SW 1271 (cell line): Measurements from ENCODE around the gene FRK.
"Not testable (repeated sequence)": the region's sequence is repeated elsewhere in the genome, so short reads cannot be mapped to it uniquely, and the experiment has no call there.

Source experiments
- DNase-seq, 2 experiments: peaks; one replicate each; lab custom pipeline; 2025; lab: John Stamatoyannopoulos, UW

The FRK gene

DNA sequence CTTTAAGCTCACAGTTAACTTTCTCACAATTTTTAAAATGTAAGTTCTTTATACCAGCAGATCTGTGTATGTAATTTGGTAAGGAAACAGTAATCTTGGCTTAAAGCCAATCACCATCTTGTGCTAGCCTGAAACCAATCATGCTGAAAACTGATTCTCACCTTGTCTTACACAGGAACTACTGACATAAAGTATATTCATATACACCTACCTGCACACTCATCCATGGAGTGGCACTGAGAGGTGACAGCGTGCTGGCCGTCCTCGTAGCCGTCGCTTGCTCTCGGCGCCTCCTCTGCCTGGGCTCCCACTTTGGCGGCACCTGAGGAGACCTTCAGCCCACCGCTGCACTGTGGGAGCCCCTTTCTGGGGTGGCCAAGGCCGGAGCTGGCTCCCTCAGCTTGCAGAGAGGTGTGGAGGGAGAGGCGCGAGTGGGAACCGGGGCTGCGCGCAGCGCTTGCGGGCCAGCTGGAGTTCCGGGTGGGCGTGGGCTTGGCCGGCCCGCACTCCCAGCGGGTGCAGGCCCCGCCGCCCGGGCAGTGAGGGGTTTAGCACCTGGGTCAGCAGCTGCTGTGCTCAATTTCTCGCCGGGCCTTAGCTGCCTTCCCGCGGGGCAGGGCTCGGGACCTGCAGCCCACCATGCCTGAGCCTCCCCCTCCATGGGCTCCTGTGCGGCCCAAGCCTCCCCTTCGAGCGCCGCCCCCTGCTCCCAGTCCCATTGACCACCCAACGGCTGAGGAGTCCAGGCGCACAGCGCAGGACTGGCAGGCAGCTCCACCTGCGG is 171.8 kb downstream of the FRK start:
- DNase-seq = not testable (repeated sequence)

GRCh38 chr6:115887891-115888290 is 172.8 kb downstream of the FRK start:
- DNase-seq = no peak

GRCh38 chr6:115885636-115886366 is 174.9 kb downstream of the FRK start:
- DNase-seq = no peak

- DNase-seq = no peak
Measured at GRCh38 chr6:115882771-115883170, 177.9 kb downstream of the FRK start.

- DNase-seq = no peak
Measured at GRCh38 chr6:115882174-115882573, 178.5 kb downstream of the FRK start.
